Stimulated activated CD8-positive, alpha-beta memory T cell treated with anti-CD3 and anti-CD28 coated beads, Interleukin-4, amount 100 ng/mL, for 48 hours (primary cell): Measurements from ENCODE around the gene CCNB1.
A peak's percentile ranks its signal among the peaks of the same experiment; 100 is the strongest.
"Not testable (repeated sequence)": the region's sequence is repeated elsewhere in the genome, so short reads cannot be mapped to it uniquely, and the experiment has no call there.

Experiments used
- DNase-seq: peaks from one replicate; pipeline ENCODE4 v3.0.0-alpha.2; 2020

Gene CCNB1

DNA sequence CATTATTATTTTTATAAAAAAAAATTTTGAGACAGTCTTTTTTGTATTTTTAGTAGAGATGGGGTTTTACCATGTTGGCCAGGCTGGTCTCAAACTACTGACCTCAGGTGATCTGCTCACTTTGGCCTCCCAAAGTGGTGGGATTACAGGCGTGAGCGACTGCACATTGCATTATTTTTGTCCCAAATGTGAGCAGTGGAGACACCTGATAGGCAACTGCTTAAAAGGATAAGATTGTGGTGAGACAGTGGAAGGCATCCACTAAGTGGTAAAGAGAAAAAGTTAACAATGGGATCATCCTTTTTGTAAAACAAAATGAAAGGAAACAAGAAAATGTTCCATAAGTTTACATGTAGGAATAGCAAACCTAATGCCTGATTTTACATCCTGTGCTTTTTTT, 20.4 kb downstream of the CCNB1 start:
- DNase-seq, result no peak

DNA sequence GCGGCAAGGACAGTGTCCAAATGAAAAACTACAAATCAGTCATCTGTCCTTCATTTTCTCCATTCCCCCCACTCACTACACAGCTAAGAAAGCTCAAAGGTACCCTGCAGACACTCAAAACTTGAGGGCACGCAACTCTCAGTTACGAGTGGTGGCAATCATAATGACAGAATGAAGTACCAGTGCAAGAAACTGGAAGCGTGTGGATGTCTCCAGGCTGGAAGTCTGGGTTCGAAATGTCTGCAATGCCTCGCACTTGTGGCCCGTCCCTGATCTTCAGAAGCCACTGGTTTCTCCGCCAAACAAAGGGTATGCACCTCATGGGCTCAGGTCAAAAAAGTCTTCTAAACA, 21.8 kb downstream of the CCNB1 start:
- DNase-seq, result no peak

DNA sequence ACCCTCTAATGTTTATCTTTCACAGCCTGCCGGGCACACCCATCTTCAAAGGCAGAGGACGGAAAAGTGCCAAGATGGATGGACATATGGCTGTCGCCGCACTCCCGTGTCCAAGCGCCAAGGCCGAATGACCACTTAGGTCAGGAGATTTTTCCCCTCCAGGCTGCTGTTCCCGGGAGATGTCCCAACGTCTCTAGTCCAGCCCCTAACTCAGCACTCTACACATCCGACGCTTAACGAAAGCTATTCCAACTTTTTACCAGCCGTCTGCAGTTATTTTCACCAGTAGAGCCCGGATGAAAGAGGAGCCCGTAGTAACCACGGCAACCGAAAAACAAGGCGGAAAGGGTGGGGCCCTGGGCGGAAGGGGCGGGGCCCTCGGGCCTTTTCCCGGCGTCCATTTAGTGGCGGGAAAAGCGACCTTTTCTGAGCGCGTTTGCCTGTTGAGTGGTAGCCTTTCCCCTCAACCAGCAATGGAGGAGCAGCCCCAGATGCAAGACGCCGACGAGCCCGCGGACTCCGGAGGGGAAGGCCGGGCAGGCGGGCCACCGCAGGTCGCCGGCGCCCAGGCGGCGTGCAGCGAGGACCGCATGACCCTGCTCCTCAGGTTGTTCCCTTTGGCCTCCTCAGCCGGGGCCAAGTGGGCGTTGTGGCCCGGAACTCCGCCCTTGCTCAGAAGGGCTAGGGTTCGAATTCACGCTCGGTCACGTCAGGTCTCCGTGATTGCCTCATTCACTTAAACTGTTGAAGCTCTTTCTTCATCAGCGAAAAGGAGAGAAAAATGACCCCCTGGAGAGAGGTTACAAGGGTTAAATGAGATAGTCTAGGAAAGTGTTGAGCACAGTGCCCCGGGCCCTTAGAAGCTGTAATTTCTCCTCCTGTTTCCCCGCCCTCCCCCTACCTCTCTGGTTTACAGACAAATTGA, 22.5 kb downstream of the CCNB1 start, which contains the start of gene CENPH:
Gene CENPH, plus strand, starts transcription at position 422 of the 925 bp plus-strand sequence. Its CDS starts 52 bp downstream, at position 474.
- DNase-seq, result peak; percentile 96

DNA sequence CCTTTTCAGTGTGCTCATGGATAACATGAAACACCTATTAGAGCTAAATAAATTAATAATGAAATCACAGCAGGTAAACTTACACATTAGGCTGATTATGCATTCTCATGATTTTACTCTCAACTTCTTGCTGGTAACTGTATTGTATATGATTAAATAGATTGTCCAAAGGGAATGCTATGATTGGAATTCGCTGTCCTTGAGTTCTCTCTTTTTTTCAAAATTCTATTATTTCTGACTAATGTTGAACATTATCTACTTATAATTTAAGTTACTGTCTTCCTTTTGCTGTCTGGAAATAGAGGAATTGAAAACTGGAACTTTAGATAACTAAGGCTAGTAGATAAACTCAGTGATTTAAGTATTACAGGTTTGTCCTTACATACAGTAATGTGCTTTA, 35.5 kb downstream of the CCNB1 start:
- DNase-seq, result no peak

DNA sequence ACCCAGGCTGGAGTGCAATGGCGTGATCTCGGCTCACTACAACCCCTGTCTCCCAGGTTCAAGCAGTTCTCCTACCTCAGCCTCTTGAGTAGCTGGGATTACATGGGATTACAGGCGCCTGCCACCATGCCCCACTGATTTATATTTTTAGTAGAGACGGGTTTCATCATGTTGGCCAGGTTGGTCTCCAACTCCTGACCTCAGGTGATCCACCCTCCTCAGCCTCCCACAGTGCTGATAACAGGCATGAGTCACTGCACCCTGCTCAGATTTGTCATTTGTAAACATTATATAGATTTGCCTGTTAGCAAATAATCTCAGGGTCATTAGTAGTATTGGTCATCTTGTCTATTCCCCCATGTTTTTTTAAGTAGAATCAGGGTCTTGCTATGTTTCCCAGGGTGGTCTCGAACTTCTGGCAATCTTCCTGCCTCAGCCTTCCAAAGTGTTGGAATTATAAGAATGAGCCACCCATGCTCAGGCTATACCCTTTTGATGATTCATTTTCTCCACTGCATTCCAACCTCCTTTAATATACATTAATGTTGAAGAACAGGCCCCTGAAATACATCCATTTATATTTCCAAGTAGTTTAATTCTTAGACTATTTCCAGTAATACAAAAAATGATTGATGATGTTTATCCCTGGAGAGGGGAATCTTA, 39.7 kb downstream of the CCNB1 start:
- no peak for DNase-seq

DNA sequence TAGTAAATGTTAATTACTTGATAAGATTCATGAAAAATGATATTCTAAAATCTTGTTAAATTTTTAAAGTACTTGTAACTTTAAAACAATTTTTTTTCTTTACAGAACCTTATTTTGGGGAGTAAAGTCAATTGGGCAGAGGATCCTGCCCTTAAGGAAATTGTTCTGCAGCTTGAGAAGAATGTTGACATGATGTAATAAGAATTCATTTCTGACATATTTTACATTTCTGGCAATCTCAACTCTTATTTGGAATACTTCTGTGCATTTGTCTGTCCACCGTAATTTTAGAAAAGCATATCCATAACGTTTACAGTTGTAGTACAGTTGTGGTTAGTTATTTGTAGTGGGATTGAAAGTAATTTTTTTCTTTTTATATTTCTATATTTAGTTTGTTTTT, 42.7 kb downstream of the CCNB1 start:
- DNase-seq, result no peak

DNA sequence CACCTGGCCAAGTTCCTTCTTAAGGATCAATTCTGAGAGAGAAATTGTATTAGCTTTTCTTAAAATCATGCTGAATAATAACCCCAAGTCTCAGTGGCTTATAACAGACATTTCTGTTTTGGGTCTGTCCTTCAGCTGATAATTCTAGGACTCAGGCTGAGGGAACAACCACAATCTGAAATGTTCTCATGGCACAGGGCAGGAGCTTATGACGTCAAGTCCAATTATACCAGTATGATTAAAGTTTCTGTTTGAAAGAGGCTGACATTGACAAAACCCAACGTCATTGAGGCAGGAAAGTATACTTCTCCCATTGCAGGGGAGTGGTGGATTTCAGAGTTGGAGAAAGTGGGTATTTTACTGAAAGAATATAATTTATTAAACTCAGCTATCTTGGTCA, 44.2 kb downstream of the CCNB1 start:
- DNase-seq, result no peak

DNA sequence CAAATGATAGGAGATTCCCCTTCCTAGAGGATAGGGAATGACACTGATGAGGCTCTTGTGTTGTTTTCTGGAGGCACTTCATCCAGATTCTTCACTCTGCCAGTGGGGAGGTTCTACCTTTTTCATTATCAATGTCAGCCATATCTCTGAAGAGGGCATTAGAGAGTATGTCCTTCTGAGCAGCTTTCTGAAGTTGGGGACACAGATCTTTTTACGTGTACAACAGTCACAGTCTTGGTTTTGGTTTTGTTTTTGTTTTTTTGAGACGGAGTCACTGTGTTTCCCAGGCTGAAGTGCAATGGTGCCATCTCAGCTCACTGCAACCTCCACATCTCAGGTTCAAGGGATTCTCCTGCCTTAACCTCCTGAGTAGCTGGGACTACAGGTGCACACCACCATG, 45.1 kb downstream of the CCNB1 start:
- no peak for DNase-seq

DNA sequence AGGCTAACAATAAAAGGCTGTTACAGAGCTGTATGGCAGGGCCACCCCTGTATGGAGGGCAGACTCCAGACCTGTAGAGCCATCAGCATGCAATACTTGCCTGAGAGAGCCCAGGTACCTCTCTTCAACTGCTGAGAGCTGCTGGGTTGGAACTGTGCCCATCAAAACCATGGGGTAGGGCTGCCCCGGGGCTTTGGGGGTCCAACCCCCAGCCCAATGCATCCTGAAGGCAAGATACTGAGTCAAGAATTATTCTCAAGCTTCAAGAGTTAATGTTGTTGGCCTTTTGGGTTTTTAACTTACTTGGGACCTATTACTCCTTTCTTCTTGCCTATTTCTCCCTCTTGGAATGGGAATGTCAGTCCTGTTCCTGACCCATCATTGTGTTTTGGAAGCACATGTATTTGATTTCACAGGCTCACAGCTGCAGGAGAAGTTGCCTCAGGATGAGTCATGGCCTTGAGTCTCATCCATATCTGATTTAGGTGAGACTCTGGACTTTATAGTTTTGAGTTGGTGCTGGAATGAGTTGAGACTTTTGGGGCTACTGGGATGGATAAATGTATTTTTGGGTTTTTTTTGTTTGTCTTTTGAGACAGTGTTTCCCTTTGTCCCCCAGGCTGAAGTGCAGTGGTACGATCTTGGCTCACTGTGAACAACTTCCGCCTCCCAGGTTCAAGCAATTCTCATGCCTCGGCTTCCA, 46.7 kb downstream of the CCNB1 start:
- no peak for DNase-seq

DNA sequence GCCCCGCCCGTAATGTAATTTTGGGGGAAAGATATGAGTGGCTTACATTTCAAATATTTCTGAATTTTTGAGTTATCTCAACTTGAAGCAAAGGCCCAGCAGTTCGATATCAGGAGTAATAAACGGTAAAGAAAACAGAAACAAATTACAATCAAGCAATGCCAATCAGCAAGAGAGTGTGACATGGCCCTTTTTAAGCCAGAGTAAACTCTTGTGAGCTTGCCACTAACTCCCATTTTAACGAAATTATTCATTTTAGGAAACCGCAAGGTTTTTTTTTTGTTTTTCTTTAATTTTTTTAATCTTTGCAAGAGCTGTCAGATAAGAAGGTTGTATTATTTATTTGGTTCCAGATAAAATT, 50.2 kb downstream of the CCNB1 start:
- no peak for DNase-seq

DNA sequence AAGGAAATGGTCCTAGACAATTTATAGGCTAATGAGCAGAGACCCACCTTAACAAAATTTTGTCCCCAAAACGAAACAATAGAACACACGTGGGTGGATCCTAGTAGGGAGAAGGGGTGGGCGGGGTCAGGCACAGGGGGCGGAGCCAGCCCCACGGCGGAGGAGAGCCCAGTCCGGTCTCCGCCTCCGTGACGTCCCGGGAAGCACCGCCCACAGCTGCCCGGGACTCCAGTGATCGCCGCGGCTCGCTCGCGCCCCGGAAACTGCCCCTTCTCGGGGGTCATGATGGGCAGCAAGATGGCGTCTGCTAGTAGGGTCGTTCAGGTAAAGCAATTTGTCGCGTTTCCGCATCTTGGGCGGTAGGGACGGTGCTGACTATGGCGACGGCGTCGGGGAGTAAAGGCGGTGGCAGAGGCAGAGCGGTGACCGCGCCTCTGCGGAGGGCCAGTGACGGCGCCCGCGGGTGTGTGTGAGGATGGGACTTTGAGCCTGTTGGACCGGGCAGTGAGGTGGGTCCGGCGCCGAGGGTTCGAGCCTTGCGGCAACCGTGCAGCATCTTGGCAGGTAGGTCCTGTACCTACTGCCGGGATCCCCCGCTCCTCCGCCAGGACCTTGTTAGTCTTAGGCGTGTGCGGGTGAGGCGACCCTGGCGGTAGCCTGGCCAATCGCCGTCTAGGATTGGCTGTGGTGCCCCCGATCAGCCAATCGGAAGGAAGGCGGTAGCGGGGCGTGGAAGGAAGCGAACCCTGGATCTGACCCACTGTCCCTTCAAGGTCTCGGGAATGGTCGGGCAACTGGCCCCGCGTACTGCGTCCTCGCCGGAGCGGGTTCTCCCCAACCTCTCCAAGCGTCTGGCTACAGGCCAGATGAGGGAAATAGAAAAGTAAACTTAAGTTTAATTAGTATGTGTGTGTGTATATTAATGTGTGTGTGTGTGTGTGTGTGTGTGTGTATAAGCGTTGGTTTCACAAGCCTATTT, 50.9 kb downstream of the CCNB1 start:
- peak; percentile 95 for DNase-seq

DNA sequence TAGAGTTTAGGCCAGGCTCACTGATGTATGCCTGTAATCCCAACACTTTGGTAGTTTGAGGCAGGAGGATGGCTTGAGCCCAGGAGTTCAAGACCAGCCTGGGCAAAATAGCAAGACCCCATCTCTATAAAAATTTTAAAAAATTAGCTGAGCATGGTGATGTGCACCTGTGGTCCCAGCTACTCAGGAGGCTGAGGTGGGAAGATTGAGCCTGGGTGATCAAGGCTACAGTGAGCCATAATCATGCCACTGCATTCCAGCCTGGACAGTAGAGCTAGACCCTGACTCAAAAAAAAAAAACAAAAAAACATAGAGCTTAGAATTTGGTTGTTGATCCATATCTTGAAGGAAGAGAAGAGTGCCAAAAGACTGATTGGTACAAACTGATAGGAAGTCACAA, 53.0 kb downstream of the CCNB1 start:
- DNase-seq, result no peak

DNA sequence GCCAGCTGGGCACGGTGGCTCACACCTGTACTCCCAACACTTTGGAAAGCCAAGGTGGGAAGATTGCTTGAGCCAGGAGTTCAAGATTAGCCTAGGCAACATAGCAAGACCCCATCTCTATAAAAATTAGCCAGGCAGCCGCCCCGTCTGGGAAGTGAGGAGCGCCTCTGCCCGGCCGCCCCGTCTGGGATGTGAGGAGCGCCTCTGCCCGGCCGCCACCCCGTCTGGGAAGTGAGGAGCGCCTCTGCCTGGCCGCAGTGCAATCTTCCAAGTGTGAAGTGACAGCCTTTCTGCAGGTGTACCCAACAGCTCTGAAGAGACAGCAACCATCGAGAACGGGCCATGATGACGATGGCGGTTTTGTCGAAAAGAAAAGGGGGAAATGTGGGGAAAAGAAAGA, 53.4 kb downstream of the CCNB1 start:
- not testable (repeated sequence) for DNase-seq

DNA sequence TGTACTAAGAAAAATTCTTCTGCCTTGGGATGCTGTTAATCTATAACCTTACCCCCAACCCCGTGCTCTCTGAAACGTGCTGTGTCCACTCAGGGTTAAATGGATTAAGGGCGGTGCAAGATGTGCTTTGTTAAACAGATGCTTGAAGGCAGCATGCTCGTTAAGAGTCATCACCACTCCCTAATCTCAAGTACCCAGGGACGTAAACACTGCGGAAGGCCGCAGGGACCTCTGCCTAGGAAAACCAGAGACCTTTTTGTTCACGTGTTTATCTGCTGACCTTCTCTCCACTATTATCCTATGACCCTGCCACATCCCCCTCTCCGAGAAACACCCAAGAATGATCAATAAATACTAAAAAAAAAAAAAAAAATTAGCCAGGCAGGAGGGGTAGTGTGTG, 53.9 kb downstream of the CCNB1 start:
- DNase-seq, result not testable (repeated sequence)

DNA sequence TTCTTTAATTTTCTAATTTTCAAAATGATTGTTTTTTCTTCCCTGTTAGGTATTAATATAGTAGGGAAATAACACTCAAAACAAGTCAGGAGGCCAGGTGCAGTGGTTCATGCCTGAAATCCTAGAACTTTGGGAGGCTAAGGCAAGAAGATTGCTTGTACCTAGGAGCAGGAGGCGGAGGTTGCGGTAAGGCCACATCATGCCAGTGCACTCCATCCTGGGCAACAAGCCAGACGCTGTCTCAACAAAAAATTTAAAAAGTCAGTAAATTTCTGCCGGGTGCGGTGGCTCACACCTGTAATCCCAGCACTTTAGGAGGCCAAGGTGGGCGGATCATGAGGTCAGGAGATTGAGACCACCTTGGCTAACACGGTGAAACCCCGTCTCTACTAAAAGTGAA, 57.6 kb downstream of the CCNB1 start:
- DNase-seq, result no peak

DNA sequence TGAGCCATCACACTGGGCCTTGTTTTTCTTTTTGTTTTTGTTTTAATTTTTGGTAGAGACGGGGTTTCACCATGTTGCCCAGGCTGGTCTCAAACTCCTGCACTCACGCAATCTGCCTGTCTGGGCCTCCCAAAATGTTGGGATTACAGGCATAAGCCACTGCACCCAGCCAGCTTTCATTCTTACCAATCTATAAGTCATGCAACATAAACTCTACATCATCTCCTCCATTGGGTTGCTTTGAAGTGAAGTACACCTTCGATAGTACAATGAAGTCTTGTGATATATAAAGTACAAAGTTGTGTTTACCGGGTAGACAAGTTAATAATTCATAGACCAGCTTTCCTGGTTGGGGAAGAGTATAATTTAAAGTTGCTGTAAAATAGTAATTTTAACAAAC, 58.9 kb downstream of the CCNB1 start:
- DNase-seq, result no peak
